ENCODE data around the gene AP1B1. TPM values are rescaled to one million over a fixed set of nuclear protein-coding genes. Genes with fewer than 3 reads are reported as not detected.
"Not testable (repeated sequence)": the region's sequence is repeated elsewhere in the genome, so short reads cannot be mapped to it uniquely, and the experiment has no call there.

AP1B1 gene
- 66.7 and 85.0 TPM in 2 replicates for total RNA-seq (2012; rRNA removed)

- Histone ChIP-seq H3K4me2 (ENCODE audit: low read length) (peak within 1 kb of the TSS; percentile 91), H3K9ac (ENCODE audit: low read depth, low read length) (peak within 1 kb of the TSS; percentile 82), H3K9me3 (replicated peaks; ENCODE audit: low read length) (no peaks in the 10 kb centered on the region), H3K4me3 (ENCODE audit: low read length) (peak within 1 kb of the TSS; percentile 87), H3K36me3 (ENCODE audit: insufficient read depth, low read length) (peaks cover 26% of the 10 kb centered on the region), H3K27me3 (ENCODE audit: control insufficient read depth, insufficient read depth, low read length) (no peaks in the 10 kb centered on the region), H3K4me1 (ENCODE audit: control insufficient read depth, insufficient read depth, low read length) (peaks cover 13% of the 10 kb centered on the region)
Observed at GRCh38 chr22:29387921-29388758, at the start of gene AP1B1. TSS of gene AP1B1 (minus strand) at chr22:29388570. CDS start at chr22:29367243, 21,327 bp downstream.

GRCh38 chr22:29435236-29436136 is 47.1 kb upstream of the AP1B1 start:
- H3K4me1 ChIP-seq (ENCODE audit: control insufficient read depth, insufficient read depth, low read length), result no peaks in the 10 kb centered on the region
- no peak overlapping the region for H3K4me3 ChIP-seq (ENCODE audit: low read length)
- peaks cover 49% of the 10 kb centered on the region for H3K27me3 ChIP-seq (ENCODE audit: control insufficient read depth, insufficient read depth, low read length)
- H3K9me3 ChIP-seq (replicated peaks; ENCODE audit: low read length), result no peaks in the 10 kb centered on the region
- H3K36me3 ChIP-seq (ENCODE audit: insufficient read depth, low read length), result no peaks in the 10 kb centered on the region
- H3K4me2 ChIP-seq (ENCODE audit: low read length), result no peak overlapping the region
- no peak overlapping the region for H3K9ac ChIP-seq (ENCODE audit: low read depth, low read length)

GRCh38 chr22:29434288-29434687 is 45.9 kb upstream of the AP1B1 start:
- H3K4me3 ChIP-seq (ENCODE audit: low read length), result no peak overlapping the region
- H3K4me1 ChIP-seq (ENCODE audit: control insufficient read depth, insufficient read depth, low read length), result no peaks in the 10 kb centered on the region
- H3K27me3 ChIP-seq (ENCODE audit: control insufficient read depth, insufficient read depth, low read length), result peaks cover 60% of the 10 kb centered on the region

GRCh38 chr22:29433856-29434255 is 45.5 kb upstream of the AP1B1 start:
- Histone ChIP-seq H3K9me3 (replicated peaks; ENCODE audit: low read length) (no peaks in the 10 kb centered on the region), H3K4me1 (ENCODE audit: control insufficient read depth, insufficient read depth, low read length) (no peaks in the 10 kb centered on the region), H3K4me2 (ENCODE audit: low read length) (no peak overlapping the region), H3K9ac (ENCODE audit: low read depth, low read length) (no peak overlapping the region), H3K4me3 (ENCODE audit: low read length) (no peak overlapping the region), H3K27me3 (ENCODE audit: control insufficient read depth, insufficient read depth, low read length) (peaks cover 64% of the 10 kb centered on the region), H3K36me3 (ENCODE audit: insufficient read depth, low read length) (no peaks in the 10 kb centered on the region)

More at GRCh38 chr22:29434288-29434687, 45.9 kb upstream of the AP1B1 start:
- H3K4me2 ChIP-seq (ENCODE audit: low read length), result no peak overlapping the region
- H3K9me3 ChIP-seq (replicated peaks; ENCODE audit: low read length), result no peaks in the 10 kb centered on the region
- H3K36me3 ChIP-seq (ENCODE audit: insufficient read depth, low read length), result no peaks in the 10 kb centered on the region
- H3K9ac ChIP-seq (ENCODE audit: low read depth, low read length), result no peak overlapping the region

- no peak overlapping the region for H3K4me3 ChIP-seq (ENCODE audit: low read length)
- no peaks in the 10 kb centered on the region for H3K4me1 ChIP-seq (ENCODE audit: control insufficient read depth, insufficient read depth, low read length)
- no peak overlapping the region for H3K4me2 ChIP-seq (ENCODE audit: low read length)
- no peaks in the 10 kb centered on the region for H3K9me3 ChIP-seq (replicated peaks; ENCODE audit: low read length)
- H3K36me3 ChIP-seq (ENCODE audit: insufficient read depth, low read length), result no peaks in the 10 kb centered on the region
- peaks cover 76% of the 10 kb centered on the region for H3K27me3 ChIP-seq (ENCODE audit: control insufficient read depth, insufficient read depth, low read length)
- H3K9ac ChIP-seq (ENCODE audit: low read depth, low read length), result no peak overlapping the region
Observed at GRCh38 chr22:29431986-29432385, 43.6 kb upstream of the AP1B1 start.

- no peaks in the 10 kb centered on the region for H3K4me1 ChIP-seq (ENCODE audit: control insufficient read depth, insufficient read depth, low read length)
- H3K4me3 ChIP-seq (ENCODE audit: low read length), result no peak overlapping the region
- H3K9me3 ChIP-seq (replicated peaks; ENCODE audit: low read length), result no peaks in the 10 kb centered on the region
Observed at GRCh38 chr22:29427176-29427760, 38.9 kb upstream of the AP1B1 start.

GRCh38 chr22:29426476-29426875 is 38.1 kb upstream of the AP1B1 start:
- no peaks in the 10 kb centered on the region for H3K36me3 ChIP-seq (ENCODE audit: insufficient read depth, low read length)
- no peak overlapping the region for H3K4me3 ChIP-seq (ENCODE audit: low read length)
- no peaks in the 10 kb centered on the region for H3K9me3 ChIP-seq (replicated peaks; ENCODE audit: low read length)
- H3K4me1 ChIP-seq (ENCODE audit: control insufficient read depth, insufficient read depth, low read length), result no peaks in the 10 kb centered on the region
- peaks cover 49% of the 10 kb centered on the region for H3K27me3 ChIP-seq (ENCODE audit: control insufficient read depth, insufficient read depth, low read length)
- H3K9ac ChIP-seq (ENCODE audit: low read depth, low read length), result no peak overlapping the region
- H3K4me2 ChIP-seq (ENCODE audit: low read length), result no peak overlapping the region

More at GRCh38 chr22:29427176-29427760, 38.9 kb upstream of the AP1B1 start:
- no peak overlapping the region for H3K4me2 ChIP-seq (ENCODE audit: low read length)
- no peaks in the 10 kb centered on the region for H3K36me3 ChIP-seq (ENCODE audit: insufficient read depth, low read length)
- no peak overlapping the region for H3K9ac ChIP-seq (ENCODE audit: low read depth, low read length)
- H3K27me3 ChIP-seq (ENCODE audit: control insufficient read depth, insufficient read depth, low read length), result peaks cover 46% of the 10 kb centered on the region

GRCh38 chr22:29418704-29419103 is 30.3 kb upstream of the AP1B1 start:
- not testable (repeated sequence) for H3K4me2 ChIP-seq (ENCODE audit: low read length); H3K9me3 ChIP-seq (replicated peaks; ENCODE audit: low read length); H3K9ac ChIP-seq (ENCODE audit: low read depth, low read length); H3K27me3 ChIP-seq (ENCODE audit: control insufficient read depth, insufficient read depth, low read length); H3K36me3 ChIP-seq (ENCODE audit: insufficient read depth, low read length); H3K4me3 ChIP-seq (ENCODE audit: low read length); H3K4me1 ChIP-seq (ENCODE audit: control insufficient read depth, insufficient read depth, low read length)

- peak overlapping the region; percentile 77 for H3K4me3 ChIP-seq (ENCODE audit: low read length)
- H3K27me3 ChIP-seq (ENCODE audit: control insufficient read depth, insufficient read depth, low read length); H3K36me3 ChIP-seq (ENCODE audit: insufficient read depth, low read length); H3K9me3 ChIP-seq (replicated peaks; ENCODE audit: low read length); H3K4me1 ChIP-seq (ENCODE audit: control insufficient read depth, insufficient read depth, low read length): not testable (repeated sequence)
- peak overlapping the region; percentile 68 for H3K9ac ChIP-seq (ENCODE audit: low read depth, low read length)
- peak overlapping the region; percentile 91 for H3K4me2 ChIP-seq (ENCODE audit: low read length)
Observed at GRCh38 chr22:29414951-29415591, 26.7 kb upstream of the AP1B1 start.

GRCh38 chr22:29412772-29413171 is 24.4 kb upstream of the AP1B1 start:
- not testable (repeated sequence) for H3K4me3 ChIP-seq (ENCODE audit: low read length); H3K36me3 ChIP-seq (ENCODE audit: insufficient read depth, low read length); H3K4me1 ChIP-seq (ENCODE audit: control insufficient read depth, insufficient read depth, low read length); H3K4me2 ChIP-seq (ENCODE audit: low read length); H3K27me3 ChIP-seq (ENCODE audit: control insufficient read depth, insufficient read depth, low read length); H3K9ac ChIP-seq (ENCODE audit: low read depth, low read length); H3K9me3 ChIP-seq (replicated peaks; ENCODE audit: low read length)
